Tongue (tissue), 2 donors: ENCODE data around the gene DDR1. TPM values are rescaled to one million over a fixed set of nuclear protein-coding genes. Genes with fewer than 3 reads are reported as not detected.
"Not testable (repeated sequence)": the region's sequence is repeated elsewhere in the genome, so short reads cannot be mapped to it uniquely, and the experiment has no call there.

ENCODE experiments used
- DNase-seq: peaks from one replicate; pipeline ENCODE4 v3.0.0-alpha.2; 2015
- total RNA-seq: library from RNA; depleted of rRNA; stranded (reverse); fragments of >200 nt; gene quantifications from one replicate; pipeline ENCODE4 v1.2.3, GENCODE V29; 2014

The DDR1 gene
- total RNA-seq, 1 donor from 2014 or later: 73.2 TPM

DNA sequence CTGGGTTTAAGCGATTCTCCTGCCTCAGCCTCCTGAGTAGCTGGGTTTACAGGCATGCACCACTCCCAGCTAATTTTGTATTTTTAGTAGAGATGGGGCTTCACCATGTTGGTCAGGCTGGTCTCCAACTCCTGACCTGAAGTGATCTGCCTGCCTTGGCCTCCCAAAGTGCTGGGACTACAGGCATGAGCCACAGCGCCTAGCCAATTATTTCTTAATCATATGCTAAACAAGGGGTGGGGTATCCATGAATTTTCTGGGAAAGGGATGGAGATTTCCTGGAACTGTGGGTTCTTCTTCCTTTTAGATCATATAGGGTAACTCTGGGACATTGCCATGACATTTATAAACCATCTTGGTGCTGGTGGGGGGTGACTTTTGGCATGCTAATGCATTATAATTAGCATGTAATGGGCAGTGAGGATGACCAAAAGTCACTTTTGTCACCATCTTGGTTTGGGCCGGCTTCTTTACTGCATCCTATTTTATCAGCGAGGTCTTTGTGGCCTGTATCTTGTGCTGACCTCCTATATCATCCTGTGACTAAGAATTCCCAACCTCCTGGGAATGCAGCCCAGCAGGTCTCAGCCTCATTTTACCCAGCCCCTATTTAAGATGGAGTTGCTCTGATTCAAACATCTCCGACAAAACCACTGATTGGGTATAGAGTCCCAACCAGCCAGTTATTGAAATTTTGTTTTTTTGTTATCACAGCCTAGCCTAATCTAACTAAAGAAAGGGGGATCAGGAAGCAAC is 29.9 kb upstream of the DDR1 start:
- no peak for DNase-seq

GRCh38 chr6:30855429-30856075 is 28.8 kb upstream of the DDR1 start:
- no peak for DNase-seq

DNA sequence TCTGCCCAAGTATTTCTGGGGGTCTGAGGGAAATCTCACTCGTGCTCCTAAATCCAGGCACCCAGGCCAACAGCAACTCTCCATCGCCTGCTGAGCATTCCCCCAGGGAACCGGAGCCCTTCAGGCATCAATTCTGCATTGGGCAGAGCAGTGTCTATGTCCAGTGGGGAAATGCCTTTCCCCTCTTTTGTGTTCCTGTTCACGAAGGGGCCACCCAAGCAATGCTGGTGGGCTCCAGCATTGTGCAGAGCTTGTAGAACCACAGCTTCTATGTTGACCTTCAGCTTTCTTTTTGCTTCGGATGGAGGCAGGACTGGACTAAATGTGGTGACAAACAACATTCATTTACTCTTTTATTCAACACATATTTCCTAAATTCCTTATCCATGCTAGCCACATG is 27.2 kb upstream of the DDR1 start:
- DNase-seq: no peak

DNA sequence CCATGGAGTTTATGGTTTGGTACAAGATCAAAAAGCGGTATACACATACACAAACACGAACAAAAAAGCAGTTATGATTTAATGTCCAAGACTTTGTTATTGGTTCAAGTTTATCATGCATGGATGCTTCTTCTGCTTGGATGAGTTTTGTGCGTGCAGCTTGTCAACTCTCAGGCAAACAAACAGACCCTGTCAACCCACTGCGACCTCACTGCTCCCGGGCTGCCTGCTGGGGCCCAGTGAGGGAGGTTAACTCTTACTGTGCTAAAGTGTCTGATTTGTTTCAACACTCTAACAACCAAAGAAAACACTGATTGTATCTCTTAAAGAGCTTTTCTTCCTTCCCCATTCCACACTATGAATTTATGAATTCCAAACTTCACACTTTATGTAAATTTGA is 26.8 kb upstream of the DDR1 start:
- no peak for DNase-seq

DNA sequence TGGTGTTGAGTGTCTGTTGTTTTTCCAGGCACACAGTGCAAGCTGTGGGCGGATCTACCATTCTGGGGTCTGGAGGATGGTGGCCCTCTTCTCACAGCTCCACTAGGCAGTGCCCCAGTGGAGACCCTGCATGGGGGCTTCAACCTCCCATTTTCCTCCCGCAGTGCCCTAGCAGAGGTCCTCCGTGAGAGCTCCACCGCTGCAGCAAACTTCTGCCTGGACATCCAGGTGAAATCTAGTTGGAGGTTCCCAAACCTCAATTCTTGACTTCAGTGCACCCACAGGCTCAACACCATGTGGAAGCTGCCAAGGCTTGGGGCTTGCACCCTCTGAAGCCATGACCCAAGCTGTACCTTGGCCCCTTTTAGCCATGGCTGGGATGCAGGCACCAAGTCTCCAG is 24.6 kb upstream of the DDR1 start:
- DNase-seq: not testable (repeated sequence)

- no peak for DNase-seq
These were observed 22.9 kb upstream of the DDR1 start for GRCh38 chr6:30861257-30862048.

GRCh38 chr6:30862156-30862875 is 22.0 kb upstream of the DDR1 start:
- no peak for DNase-seq

- DNase-seq: no peak
These were observed 20.0 kb upstream of the DDR1 start for GRCh38 chr6:30864325-30864724.

DNA sequence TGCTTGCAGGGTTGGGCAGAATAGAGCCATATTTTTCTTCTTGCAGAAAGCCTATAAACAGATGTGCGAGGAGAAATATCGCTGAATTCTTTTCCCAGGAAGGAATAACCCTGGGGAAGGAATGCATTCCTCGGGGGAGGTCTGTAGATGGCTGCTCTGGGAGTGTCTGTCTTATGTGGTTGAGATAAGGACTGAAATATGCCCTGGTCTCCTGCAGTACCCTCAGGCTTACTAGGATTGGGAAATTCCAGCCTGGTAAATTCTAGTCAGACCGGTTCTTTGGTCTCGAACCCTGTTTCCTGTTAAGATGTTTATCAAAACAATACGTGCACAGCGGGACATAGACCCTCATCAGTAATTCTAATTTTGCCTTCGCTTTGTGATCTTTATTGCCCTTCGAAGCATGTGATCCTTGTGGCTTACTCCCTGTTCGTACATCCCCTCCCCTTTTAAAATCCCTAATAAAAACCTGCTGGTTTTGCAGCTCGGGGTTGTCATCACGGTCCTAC is 15.0 kb upstream of the DDR1 start:
- DNase-seq: not testable (repeated sequence)

DNA sequence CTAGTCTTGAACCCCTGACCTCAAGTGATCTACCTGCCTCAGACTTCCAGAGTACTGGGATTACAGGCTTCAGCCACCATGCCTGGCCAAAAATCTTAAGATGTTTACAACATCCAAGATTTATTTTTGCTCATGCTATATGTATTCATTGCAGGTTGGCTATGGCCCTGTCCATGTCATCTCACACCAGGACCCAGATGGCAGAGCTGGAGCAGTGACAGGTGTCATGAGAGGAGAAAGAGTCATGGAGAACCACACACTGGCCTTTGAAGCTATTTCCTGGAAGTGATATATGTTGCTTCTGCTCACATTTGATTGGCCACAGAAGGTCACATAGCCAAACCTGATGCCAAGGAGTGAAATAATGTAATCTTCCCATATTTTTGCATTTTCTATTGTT is 13.8 kb upstream of the DDR1 start:
- DNase-seq: no peak

GRCh38 chr6:30871592-30872183 is 12.6 kb upstream of the DDR1 start:
- DNase-seq: no peak

- no peak for DNase-seq
These were observed 11.1 kb upstream of the DDR1 start for GRCh38 chr6:30873137-30873640.

GRCh38 chr6:30873795-30874194 is 10.5 kb upstream of the DDR1 start:
- DNase-seq: not testable (repeated sequence)

DNA sequence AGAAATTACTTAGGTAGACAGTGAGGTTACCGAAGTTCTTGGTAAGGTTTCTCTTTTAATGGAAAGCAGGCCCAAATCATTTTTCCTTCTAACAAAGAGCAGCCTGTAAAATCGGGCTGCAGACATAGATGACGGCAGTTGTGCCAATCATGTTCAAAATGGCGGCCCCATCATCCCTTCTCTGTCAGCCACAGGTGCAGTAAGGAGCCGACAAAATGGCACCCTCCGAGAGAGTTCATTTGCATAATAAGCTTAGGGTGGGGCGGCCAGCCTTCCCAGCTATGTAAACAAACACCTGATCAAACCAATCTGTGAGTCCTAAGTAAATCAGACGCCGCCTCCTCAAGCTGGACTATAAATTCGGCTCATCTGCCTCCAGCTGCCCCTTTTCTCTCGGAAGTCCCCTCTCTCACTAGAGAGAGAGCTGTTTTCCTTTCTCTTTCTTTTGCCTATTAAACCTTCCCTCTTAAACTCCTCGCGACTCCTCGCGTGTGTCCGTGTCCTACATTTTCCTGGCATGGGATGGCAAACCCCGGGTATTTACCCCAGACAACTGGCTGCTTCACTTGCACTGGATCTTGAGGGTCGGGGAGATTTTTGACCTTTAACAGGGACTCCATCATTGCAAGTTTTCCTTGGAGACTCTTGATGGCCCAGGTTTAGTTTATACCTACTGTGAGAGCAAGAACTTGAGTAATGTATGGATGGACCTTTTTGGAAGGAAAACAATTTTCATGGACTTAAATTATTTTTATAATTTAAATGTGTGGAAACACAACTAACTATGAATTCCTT is 8.9 kb upstream of the DDR1 start:
- DNase-seq: no peak

DNA sequence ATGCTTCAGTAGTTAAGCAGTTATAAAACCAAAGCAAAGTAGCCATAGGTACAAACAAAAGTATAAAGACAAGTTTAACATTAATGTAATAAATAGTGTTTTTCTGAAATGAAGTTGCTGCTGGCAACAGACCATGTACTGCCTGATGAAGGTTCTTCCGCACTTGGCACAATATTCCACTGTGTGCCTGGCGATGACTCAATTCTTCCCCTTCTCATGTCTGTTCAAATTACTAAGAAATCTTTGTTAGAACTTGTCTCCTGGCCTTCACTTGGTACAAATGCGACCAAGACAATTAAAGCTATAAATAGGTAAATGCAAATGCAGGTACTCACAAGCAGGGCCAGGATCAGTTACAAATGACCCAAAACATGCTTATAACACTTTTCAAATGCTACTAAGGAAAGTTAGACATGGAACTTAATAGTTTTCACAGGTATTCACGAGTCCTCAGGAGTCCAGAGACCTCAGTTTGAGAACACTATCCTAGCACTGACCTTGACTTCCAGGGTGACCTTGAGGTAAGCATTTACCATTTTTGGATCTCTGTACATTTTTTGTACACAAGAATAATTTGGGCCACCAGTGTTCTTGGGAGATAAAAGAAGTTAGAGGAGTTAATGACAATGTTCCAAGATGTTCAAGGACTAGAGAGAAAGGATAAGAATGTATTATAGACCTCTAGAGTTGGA is 8.1 kb upstream of the DDR1 start:
- peak; percentile 76 for DNase-seq

DNA sequence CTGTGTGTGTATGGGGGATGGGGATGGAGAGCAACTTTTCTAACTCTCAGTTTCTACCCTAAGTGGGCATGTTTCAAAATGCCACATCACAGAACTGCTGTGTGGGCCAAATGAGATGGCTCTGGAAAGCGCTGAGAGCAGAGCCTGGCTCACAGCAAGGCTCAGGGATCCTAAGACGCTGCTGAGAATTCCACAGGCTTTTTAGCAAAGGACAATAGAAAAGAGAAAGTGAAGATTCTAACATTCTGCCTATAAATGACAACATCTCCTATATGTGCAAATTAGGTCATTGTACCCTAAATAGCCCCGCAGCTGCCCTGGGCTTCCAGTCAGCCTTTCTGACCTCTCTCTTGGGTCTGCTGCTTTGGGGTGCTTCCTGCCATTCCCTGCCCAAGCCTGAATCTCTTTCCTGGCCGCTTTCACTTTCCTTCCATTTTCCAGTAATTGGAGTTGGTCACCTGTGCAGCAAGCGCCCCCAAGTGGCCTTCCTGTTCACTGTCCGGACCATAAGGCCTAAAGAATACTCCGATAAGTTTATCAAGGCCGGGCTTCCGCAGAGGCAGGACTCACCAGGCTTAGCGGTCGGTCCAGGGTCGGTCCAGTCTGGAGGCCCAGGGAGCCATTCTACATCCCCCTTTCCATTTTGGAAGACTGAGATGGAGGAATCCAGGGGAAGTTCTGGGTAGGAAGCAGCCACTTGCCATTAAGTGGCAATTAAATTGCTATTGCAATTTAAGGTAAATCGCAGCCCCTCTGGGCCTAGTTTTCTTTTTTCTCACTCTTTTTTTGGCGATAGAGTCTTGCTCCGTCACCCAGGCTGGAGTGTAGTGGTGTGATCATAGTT is 6.7 kb upstream of the DDR1 start:
- DNase-seq: peak; percentile 95

DNA sequence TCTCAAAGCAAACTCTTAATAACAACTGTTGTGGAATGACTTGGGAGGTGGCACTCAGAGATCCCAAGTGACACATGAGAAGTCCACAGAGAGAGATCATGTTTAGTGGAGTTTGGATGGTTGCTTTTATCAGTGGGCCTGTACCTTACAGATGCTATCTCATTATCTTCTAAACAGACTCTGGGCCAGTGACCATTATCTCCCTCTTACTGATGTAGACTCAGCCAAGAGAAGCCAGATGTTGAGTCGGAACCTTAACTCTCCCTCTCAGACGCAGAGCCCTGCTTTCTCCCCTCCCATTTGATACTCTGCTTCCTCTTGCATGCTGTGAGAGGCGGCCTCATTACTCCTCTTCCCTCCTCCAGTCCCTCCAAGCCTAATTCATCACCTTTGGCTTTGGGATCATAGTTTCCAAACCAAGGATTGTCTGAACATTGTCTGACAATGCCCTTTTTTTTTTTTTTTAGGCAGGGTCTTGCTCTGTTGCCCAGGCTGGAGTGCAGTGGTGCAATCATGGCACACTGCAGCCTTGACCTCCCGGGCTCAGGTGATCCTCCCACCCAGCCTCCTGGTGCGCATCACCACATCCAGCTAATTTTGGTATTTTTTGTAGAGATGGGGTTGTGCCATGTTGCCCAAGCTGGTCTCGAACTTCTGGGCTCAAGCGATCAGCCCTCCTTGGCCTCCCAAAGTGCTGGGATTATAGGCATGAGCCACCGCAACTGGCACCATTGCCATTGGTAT is 4.5 kb upstream of the DDR1 start:
- DNase-seq: no peak

- peak; percentile 86 for DNase-seq
These were observed 3.5 kb upstream of the DDR1 start for GRCh38 chr6:30880698-30881252.
